ENCODE data around the gene WDR1.

DNA sequence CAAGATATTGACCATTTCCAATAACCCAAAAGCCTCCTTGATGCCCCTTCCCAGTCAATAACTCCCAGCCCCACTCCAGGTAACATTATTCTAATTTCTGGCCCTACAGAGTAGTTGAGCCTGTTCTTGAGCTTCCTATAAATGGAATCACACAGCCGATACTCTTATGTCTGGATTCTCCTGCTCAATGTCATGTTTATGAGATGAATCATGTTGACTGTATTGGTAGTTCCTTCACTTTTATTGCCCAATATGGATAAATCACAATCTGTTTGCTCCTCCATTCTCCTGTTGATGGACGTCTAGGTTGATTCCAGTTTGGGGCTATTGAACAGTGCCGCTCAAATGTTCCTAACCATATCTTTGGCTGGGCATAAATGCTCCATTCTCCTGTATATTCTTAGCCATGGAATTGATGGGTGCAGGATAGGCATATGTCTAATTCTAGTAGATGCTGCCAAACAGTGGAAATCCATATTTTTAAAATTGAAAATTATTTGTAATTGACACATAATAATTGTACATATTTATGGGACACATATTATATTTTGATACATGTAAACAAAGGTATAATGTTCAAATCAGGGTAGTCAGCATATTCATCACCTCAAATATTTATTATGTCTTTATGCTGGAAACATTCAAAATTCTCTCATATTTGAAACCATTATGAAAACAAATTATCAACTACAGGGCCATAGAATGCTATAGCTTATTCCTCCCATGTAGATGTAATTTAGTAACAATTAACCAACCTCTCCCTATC is 54.8 kb downstream of the WDR1 start:
- TF ChIP-seq, protein P1, sequence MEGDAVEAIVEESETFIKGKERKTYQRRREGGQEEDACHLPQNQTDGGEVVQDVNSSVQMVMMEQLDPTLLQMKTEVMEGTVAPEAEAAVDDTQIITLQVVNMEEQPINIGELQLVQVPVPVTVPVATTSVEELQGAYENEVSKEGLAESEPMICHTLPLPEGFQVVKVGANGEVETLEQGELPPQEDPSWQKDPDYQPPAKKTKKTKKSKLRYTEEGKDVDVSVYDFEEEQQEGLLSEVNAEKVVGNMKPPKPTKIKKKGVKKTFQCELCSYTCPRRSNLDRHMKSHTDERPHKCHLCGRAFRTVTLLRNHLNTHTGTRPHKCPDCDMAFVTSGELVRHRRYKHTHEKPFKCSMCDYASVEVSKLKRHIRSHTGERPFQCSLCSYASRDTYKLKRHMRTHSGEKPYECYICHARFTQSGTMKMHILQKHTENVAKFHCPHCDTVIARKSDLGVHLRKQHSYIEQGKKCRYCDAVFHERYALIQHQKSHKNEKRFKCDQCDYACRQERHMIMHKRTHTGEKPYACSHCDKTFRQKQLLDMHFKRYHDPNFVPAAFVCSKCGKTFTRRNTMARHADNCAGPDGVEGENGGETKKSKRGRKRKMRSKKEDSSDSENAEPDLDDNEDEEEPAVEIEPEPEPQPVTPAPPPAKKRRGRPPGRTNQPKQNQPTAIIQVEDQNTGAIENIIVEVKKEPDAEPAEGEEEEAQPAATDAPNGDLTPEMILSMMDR (IDR thresholded peaks at IDR 0.05) = no peak
- TF ChIP-seq POLR2A (IDR thresholded peaks at IDR 0.05) = no peak

Measured in upper lobe of left lung (tissue), 4 donors.